Measurements from ENCODE around the gene PARN. TPM values are rescaled to one million over a fixed set of nuclear protein-coding genes. Genes with fewer than 3 reads are reported as not detected.

PARN gene
- total and polyA plus RNA-seq, 4 donors = 12.3 to 44.4 (median 25.2) TPM

- H3K4me3 ChIP-seq = no peak overlapping the region
- peaks cover 0 to 6% (median 1%) of the 10 kb centered on the region in 4 donors for H3K36me3 ChIP-seq (ENCODE audit: control insufficient read depth in 4 of 4, insufficient read depth in 4 of 4, low read length in 4 of 4)
- no peak for DNase-seq
- ATAC-seq (ENCODE audit: insufficient read depth, low FRiP score) = no peak
- H3K9ac ChIP-seq (ENCODE audit: insufficient read depth in 1 of 2, low read length in 2 of 2) = no peak overlapping the region
- no peaks in the 10 kb centered on the region for H3K9me3 ChIP-seq (ENCODE audit: control insufficient read depth in 4 of 4, insufficient read depth in 3 of 4, low read length in 3 of 4)
- no peak for TF ChIP-seq CTCF (IDR thresholded peaks at IDR 0.05; ENCODE audit: control extremely low read depth, extremely low read depth)
- WGBS, 2 donors = 98 to 99% methylated on average over 5 of the region's 5 CpGs
- H3K4me1 ChIP-seq (ENCODE audit: control insufficient read depth in 5 of 5, insufficient read depth in 5 of 5, low read length in 5 of 5) = peaks cover 0 to 4% (median 0%) of the 10 kb centered on the region in 5 donors
- H3K27ac ChIP-seq (ENCODE audit: low read depth in 1 of 2, low read length in 1 of 2) = no peak overlapping the region
- no peaks in the 10 kb centered on the region for H3K27me3 ChIP-seq (ENCODE audit: control insufficient read depth in 3 of 3, insufficient read depth in 3 of 3, low read length in 2 of 3)
Observed at GRCh38 chr16:14447783-14448182, 182.3 kb downstream of the PARN start.

GRCh38 chr16:14446796-14447195 lies 183.3 kb downstream of the PARN start:
- no peak overlapping the region for H3K9ac ChIP-seq (ENCODE audit: insufficient read depth in 1 of 2, low read length in 2 of 2)
- no peak overlapping the region for H3K4me3 ChIP-seq
- no peak overlapping the region for H3K27ac ChIP-seq (ENCODE audit: low read depth in 1 of 2, low read length in 1 of 2)
- TF ChIP-seq CTCF (IDR thresholded peaks at IDR 0.05; ENCODE audit: control extremely low read depth, extremely low read depth) = no peak
- DNase-seq (peak in 1 of 3 donors; percentile 4), ATAC-seq (ENCODE audit: insufficient read depth, low FRiP score) (no peak)
- WGBS, 2 donors = 93% methylated on average over 5 of the region's 5 CpGs
- peaks cover 0 to 4% (median 0%) of the 10 kb centered on the region in 5 donors for H3K4me1 ChIP-seq (ENCODE audit: control insufficient read depth in 5 of 5, insufficient read depth in 5 of 5, low read length in 5 of 5)
- H3K36me3 ChIP-seq (ENCODE audit: control insufficient read depth in 4 of 4, insufficient read depth in 4 of 4, low read length in 4 of 4) = peaks cover 0 to 6% (median 1%) of the 10 kb centered on the region in 4 donors
- H3K27me3 ChIP-seq (ENCODE audit: control insufficient read depth in 3 of 3, insufficient read depth in 3 of 3, low read length in 2 of 3) = no peaks in the 10 kb centered on the region
- no peaks in the 10 kb centered on the region for H3K9me3 ChIP-seq (ENCODE audit: control insufficient read depth in 4 of 4, insufficient read depth in 3 of 4, low read length in 3 of 4)

GRCh38 chr16:14445937-14446715 lies 183.9 kb downstream of the PARN start:
- 95 to 97% methylated on average over 12 of the region's 12 CpGs for WGBS, 2 donors
- no peak for ATAC-seq (ENCODE audit: insufficient read depth, low FRiP score)
- no peaks in the 10 kb centered on the region for H3K27me3 ChIP-seq (ENCODE audit: control insufficient read depth in 3 of 3, insufficient read depth in 3 of 3, low read length in 2 of 3)

More at GRCh38 chr16:14445937-14446715, 183.9 kb downstream of the PARN start:
- Histone ChIP-seq H3K4me1 (ENCODE audit: control insufficient read depth in 5 of 5, insufficient read depth in 5 of 5, low read length in 5 of 5) (peaks cover 0 to 4% (median 0%) of the 10 kb centered on the region in 5 donors), H3K4me3 (no peak overlapping the region), H3K9ac (ENCODE audit: insufficient read depth in 1 of 2, low read length in 2 of 2) (no peak overlapping the region), H3K27ac (ENCODE audit: low read depth in 1 of 2, low read length in 1 of 2) (no peak overlapping the region), H3K36me3 (ENCODE audit: control insufficient read depth in 4 of 4, insufficient read depth in 4 of 4, low read length in 4 of 4) (peaks cover 0 to 8% (median 1%) of the 10 kb centered on the region in 4 donors), H3K9me3 (ENCODE audit: control insufficient read depth in 4 of 4, insufficient read depth in 3 of 4, low read length in 3 of 4) (no peaks in the 10 kb centered on the region)
- DNase-seq = no peak
- no peak for TF ChIP-seq CTCF (IDR thresholded peaks at IDR 0.05; ENCODE audit: control extremely low read depth, extremely low read depth)

Data from lung (tissue), 12 donors.